HG03175 (cell line): Measurements from ENCODE around the gene PIGS.

Experiments used
- ATAC-seq: cut with Tn5 transposase; IDR thresholded peaks from one replicate; pipeline ENCODE4 v1.9.1; 2021; ENCODE audit warnings: mild to moderate bottlenecking, moderate library complexity; ENCODE audit not compliant: unreplicated experiment

Gene PIGS

GRCh38 chr17:28511858-28512461 is 59.4 kb downstream of the PIGS start:
- no peak for ATAC-seq

DNA sequence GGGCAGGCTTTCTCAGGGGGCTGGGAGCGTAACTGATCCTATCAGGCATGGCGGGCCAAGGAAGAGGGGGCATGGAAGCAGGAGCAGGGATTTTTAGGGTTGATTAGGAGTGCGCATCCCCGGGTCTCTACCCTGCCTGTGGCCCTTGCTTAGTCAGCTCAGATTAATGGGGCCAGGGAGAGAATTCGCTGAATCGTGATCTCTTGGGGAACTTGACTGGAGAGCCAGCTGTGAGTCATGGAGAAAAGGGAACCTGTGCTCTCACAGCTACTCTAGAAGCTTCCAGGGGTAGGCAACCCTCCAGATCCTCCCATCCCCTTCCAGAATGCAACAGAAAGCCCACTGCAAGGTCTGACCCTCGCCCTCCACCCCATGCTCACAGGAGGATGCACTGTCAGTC is 61.5 kb downstream of the PIGS start:
- no peak for ATAC-seq

DNA sequence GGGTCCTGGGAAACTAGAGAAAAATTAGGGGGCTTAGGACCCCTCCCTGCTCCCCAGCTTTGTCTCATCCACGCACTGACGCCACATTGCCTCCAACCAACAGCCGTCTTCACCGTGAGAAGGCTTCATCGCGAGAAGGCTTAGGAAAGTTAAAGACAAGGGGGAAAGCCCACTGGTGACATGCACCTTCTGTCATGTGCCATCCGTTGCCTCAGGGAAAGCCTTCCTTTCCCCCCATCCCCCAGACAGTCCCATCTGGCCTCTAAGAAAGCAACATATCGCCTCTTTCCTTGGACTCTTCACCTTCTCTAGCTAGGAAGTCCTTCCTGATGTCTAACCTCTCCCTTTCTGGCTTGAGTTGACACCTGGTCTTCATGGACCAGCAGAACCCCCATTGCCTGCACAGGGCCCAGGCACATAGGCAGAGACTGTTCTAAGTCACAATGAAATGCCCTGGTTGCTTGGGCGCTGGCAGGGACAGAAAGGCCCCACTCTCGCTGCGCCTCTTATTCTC is 63.1 kb downstream of the PIGS start:
- no peak for ATAC-seq

- ATAC-seq = no peak
These were observed 63.6 kb downstream of the PIGS start for GRCh38 chr17:28507567-28508203.

GRCh38 chr17:28506763-28507487 is 64.4 kb downstream of the PIGS start:
- no peak for ATAC-seq

GRCh38 chr17:28505986-28506665 is 65.2 kb downstream of the PIGS start, which contains the start of gene FOXN1:
FOXN1 (plus strand) TSS chr17:28506348; CDS start chr17:28523970, 17,622 bp downstream.
- no peak for ATAC-seq

- no peak for ATAC-seq
These were observed 67.9 kb downstream of the PIGS start for GRCh38 chr17:28503420-28503819.
